GM10847 (cell line): ENCODE data around the gene CARM1.

Experiments
- POLR2A ChIP-seq: IDR thresholded peaks from 2 replicates; pipeline ENCODE4 v1.6.1; 2011; ENCODE audit not compliant: insufficient read length; ENCODE audit errors: extremely low read depth

CARM1 gene

DNA sequence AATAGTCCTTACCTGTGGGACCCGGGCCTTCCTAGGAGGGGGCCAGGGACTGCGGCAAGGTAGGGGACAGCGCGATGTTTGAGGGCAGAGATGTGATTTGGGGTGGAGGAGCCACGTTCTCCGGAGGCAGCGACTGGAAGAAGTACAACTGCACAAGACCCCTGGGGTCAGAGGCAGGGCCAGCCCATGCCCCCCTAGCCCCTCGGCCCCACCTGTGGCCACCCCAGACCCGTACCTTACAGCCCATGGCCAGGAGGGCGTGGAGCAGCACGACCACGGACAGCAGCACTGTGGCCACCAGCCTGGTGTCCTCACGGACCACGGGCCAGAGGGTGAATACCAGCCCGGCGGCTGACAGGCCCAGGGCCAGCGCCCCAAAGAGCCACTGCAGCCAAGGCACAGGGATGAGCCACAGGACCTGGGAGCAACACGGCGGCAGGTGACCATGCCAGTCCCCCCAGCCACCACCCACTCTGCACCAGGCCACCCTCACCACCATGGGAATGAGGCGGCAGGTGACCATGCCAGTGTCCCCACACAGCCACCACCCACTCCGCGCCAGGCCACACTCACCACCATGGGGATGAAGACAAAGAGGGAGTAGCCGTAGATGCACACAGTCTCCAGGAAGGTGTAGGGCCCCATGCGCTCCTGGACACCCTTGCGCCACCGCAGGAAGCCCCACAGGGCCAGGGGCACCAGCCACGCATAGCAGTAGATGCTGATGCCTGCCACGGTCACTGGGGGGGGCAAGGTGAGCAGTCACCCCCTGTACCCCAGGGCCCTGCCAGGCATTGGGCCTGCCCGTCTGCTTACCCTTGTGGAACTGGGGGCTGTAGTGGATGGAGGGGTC, 52.1 kb downstream of the CARM1 start:
- no peak for TF ChIP-seq POLR2A

DNA sequence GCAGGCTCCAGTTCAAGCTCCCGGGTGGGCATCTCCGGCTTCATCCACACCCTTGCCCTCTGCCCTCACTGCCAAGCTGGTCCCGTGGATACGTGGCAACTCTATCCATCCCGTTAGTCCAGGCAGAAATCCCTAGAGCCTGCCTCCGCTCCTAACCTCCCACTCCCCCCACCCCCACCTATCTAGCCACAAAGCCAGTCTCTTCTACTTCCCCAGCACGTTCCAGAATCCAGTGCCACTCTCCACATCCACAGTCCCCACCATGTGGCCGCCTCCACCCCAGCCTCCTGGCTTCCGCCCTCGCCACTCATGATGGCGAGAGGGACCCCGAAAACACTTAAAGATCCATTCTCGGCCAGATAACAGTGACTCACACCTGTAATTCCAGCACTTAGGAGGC, 53.2 kb downstream of the CARM1 start:
- TF ChIP-seq POLR2A: no peak

DNA sequence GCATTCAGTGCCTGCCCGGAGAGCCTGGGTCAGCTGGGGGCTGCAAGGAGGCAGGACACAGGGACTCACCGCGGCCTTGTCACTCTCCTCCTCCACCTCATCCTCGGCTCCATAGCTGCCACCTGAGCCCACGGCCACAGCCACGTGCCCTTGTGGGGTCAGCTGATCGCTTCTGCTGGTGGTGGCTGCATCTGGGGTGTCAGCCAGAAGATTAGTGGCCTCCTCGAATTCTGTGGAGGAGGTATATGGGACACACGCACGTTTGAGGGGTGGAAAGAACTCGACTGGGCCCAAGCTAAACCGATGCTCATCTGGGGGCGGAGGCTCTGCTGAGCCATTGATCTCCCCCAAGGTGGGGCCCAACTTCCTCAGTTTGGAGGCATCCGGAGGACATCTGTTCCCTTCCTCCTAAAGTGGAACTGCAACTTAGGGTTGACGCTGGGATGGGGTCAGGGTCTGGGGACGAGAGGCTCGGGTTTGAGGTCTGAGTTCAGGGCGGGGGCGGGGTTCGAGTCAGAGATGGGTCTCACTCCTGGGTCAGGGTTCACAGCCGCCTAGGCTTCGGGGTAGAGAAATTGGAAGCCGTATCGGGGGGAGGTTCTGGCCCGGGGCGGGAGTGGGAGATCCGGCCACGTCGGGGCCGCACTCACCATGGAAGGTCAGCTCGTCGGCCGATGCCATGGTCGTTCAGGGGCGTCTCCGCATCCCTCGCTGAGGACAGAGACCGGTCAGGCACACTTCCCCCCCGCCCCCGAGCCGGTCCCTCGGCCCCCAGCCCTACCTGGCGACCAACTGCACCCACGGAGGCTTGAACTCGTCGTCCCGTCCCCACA, 56.6 kb downstream of the CARM1 start:
- no peak for TF ChIP-seq POLR2A

DNA sequence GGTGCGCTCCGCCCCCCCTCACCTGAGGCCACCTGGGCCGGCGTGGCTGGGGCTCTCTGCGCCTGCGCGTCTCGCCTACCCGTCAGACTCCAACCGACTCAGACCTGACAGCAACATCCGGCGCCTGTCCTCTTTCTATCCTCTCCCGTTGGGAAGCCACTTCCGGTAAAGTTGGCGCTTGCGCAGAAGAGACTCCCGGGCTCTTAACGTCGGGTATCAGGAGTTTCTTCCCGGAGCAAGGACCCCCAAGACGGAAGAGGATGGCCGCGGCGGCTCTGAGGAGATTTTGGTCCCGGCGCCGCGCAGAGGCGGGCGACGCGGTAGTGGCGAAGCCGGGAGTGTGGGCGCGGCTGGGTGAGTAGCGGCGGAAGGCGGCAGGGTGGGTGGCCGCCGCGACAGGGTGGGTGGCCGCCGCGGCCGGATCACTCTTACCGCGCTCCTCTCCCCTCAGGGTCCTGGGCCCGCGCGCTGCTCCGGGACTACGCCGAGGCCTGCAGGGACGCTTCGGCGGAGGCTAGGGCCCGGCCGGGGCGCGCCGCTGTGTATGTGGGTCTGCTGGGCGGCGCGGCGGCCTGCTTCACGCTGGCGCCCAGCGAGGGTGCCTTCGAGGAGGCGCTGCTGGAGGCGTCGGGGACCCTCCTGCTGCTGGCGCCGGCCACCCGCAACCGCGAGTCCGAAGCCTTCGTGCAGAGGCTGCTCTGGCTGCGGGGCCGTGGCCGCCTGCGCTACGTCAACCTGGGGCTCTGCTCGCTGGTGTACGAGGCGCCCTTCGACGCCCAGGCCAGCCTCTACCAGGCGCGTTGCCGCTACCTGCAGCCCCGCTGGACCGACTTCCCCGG, 57.4 kb downstream of the CARM1 start, which contains the start of the genes TIMM29 and YIPF2:
Gene TIMM29, plus strand, starts transcription at position 249 of the 839 bp plus-strand sequence. Its CDS starts 12 bp downstream, at position 261.
Gene YIPF2, minus strand, starts transcription at position 77 of the 839 bp plus-strand sequence. CDS start 229 bp downstream, outside the sequence.
- peak; percentile 71 for TF ChIP-seq POLR2A

DNA sequence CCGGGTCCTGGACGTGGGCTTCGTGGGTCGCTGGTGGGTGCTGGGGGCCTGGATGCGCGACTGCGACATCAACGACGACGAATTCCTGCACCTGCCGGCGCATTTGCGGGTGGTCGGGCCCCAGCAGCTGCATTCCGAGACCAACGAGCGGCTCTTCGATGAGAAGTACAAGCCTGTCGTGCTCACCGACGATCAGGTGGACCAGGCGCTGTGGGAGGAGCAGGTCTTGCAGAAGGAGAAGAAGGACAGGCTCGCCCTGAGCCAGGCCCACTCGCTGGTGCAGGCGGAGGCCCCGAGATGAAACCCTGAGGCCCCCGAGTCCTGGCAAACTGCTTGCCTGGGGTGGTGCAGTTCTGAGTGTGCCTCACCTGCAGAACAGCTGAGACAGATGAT, 58.0 kb downstream of the CARM1 start:
- no peak for TF ChIP-seq POLR2A

DNA sequence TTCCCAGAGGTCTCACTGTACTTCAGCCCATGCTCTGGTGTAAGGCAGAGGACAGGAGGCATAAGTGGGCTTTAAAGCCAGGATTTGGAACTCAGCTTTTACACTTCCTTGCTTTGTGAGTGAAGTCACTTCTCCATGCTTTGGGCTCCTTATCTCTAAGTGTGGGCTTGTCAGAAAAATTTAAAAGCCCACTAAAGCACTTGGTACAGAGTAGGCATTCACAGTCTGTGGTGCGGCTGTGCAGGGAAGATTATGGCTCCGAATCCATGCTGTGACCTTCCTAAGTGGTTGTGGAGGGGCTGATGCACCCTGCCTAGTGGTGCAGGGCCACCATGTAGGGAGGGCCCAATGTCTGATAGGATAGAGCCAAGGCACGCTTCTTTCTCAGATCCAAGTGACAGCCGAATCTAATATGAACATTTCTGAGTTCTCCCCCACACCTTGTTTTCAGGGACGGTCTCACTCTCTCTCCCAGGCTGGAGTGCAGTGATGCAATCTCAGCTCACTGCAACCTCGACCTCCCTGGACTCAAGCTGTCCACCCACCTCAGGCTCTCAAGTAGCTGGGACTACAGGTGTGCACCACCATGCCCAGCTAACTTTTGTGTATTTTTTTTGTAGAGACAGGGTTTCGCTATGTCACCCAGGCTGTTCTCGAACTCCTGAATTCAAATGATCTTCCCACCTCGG, 64.2 kb downstream of the CARM1 start:
- TF ChIP-seq POLR2A: no peak

DNA sequence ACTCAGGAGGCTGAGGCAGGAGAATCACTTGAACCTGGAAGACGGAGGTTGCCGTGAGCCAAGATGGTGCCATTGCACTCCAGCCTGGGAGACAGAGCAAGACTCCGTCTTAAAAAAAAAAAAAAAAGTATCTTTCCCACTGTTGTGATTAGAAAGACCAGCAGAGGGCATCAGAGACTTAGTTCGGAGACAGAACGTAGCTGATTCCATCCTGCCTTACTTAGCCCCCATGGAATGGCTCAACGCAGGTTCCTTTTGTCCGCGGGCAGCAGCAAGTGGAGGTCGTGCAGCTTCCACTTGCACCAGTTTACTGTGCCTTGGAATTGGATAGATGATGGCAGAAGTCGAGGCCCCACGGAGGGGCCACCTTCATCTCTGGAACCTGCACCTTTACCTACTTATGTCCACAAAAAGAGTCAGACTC, 65.3 kb downstream of the CARM1 start:
- no peak for TF ChIP-seq POLR2A

DNA sequence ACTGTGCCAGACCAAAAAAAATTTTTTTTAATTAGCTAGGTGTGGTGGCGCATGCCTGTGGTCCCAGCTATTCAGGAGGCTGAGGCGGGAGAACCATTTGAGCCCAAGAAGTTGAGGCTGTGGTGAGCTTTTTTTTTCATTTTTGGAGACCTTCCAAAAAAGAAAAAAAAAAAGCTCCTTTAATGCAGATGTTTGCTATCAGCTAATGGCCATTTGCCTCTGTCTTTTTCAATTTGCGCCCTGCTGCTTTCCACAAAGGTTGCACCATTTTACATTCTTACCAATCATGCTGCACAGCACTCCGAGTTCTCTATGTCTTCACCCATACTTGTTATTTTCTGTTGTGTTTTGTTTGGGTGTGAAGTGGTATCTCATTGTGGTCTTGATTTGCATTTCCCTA, 73.9 kb downstream of the CARM1 start:
- TF ChIP-seq POLR2A: no peak

DNA sequence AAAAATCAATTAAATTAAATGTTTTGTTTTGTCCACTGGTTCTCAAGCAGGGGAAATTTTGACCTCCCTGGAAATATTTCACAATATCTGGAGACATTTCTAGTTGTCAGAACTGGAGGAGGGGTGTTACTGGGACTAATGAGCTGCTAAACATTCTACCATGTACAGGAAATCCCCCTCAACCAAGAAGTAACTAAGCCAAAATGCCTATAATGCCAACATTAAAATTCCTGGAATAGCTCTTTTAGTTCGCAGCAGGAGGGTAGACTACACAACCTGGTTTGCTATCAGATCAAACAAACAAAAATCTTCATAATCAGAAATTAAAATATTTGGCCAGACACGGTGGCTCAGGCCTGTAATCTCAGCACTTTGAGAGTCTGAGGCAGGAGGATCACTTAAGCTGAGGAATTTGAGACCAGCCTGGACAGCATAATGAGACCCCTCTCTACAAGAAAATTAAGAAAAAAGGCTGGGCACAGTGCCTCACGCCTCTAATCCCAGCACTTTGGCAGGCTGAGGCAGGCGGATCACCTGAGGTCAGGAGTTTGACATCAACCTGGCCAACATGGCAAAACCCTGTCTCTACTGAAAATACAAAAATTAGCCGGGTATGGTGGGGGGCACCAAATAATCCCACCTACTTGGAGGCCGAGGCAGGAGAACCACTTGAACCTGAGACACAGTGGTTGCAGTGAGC, 75.8 kb downstream of the CARM1 start:
- no peak for TF ChIP-seq POLR2A

DNA sequence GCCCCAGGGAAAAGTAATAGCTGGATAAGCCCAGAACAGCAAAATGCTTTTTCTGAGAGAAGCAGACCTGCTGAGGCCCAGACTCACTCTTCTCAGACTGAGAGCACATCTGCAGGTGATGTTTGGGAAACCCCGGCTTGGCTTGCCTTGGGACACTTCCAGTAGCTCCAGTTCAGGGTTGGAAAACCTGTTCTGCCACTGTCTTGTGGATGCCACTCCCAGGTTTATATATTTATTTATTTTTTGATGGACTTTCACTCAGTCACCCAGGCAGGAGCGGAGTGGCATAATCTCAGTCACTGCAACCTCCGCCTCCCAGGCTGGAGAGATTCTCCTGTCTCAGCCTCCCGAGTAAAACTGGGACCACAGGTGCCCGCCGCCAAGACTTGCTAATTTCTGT, 81.5 kb downstream of the CARM1 start:
- no peak for TF ChIP-seq POLR2A

DNA sequence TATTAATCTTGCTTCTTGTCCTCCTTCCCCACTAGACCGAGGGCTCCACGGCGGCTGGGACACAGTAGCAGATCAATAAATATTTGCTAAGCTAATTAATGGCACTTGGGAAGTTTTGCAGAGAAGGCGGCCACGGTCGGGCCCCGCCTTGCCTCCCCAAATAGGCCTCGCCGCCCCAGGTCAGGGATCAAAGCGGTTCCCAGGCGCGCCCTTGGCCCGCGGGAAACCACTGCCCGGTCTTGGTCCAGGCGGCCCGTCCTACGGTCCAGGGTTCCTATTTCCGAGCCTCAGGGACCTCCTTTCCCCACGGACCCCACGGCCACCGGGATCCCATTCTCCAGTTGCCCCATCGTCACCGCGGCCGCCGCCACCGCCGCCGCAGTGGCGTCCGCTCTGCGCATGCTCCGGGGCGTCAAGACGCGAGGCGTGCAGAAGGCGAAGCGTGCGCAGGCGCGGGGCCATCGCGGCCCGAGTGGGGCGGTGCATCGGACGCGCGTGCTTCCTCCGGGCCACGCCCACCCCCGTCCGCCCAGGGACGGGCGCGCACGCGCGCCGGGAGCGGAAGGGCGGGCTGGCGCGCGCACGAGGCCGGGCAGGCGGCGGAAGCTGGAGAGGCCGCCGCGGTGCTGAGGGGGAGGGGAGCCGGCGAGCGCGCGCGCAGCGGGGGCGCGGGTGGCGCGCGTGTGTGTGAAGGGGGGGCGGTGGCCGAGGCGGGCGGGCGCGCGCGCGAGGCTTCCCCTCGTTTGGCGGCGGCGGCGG, 89.1 kb downstream of the CARM1 start, which contains the start of gene SMARCA4:
Gene SMARCA4, plus strand, starts transcription at position 717 of the 759 bp plus-strand sequence. CDS start 23,122 bp downstream, outside the sequence.
- peak; percentile 92 for TF ChIP-seq POLR2A

DNA sequence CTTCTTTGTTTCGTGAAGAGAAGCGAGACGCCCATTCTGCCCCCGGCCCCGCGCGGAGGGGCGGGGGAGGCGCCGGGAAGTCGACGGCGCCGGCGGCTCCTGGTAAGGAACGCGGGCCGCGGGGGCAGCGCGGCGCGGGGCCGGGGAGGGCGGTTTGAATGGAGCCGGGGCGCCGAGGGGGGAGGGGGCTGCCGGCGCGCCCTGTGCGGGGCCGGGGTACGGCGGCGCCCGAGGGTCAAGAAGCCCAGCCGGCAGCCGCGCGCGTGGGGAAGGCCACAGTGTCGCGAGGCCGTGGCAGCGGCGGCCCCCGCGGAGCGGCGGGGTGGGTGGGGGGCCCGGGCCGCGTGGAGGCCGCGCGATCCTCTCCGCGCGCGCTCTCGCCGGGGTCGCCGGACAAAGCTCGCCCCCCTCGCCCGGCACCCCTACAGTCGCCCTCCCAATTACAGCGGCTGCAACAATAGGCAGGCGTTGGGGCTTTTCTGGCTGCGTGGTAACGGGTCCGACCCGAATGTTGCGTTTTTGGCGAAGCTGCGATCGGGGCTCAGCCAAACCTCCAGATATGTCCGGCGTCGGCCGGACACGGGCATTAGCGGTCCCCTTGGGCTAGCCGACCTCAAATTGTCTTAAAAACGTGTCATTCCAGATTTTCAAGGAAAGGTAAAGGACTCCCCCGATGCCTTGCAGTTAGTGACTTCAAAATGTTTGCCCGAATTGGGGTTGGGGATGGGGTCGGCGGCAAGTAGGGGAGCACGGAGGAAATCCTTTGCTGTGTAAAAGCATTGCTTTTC, 89.9 kb downstream of the CARM1 start:
- no peak for TF ChIP-seq POLR2A

DNA sequence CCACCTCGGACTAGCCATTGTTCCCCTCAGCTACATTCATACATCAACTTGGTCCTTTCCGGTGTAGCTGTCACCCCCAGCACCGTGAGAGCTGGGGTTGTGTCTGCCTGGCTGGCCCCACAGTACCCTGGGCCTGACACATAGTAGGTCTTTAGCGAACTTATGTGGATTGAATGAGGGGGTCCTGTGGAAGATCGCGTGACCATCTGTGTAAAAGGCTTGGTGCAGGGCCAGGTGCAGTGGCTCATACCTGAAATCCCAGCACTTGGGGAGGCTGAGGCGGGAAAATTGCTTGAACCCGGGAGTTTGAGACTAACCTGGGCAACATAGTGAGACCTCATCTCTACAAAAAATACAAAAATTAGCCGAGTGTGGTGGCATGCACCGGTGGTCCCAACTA, 91.5 kb downstream of the CARM1 start:
- TF ChIP-seq POLR2A: no peak

DNA sequence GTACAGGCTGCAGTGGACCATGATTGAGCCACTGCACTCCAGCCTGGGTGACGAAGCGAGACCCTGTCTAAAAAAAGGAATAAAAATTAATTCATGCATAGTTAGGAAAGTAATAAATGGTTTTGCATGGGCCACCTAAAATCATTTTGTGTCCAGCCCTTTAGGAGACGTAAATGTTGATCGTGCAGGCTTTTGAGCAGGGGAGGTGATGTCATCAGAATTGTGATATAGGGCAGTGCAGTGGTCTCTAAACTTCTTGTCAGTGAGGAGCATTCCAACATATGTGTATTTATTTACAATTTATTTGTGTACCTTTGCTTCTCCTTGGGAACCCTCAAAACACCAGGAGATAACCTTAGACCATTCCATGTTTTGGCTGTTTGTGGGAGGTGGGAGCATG, 92.5 kb downstream of the CARM1 start:
- no peak for TF ChIP-seq POLR2A
